ENCODE results near the gene SLC7A9.
"Not testable (repeated sequence)": the region's sequence is repeated elsewhere in the genome, so short reads cannot be mapped to it uniquely, and the experiment has no call there.

SLC7A9 gene

GRCh38 chr19:32802840-32803239 is 66.7 kb downstream of the SLC7A9 start:
- no peak for DNase-seq (ENCODE audit: low read depth in 2 of 2)

GRCh38 chr19:32800754-32801153 is 68.8 kb downstream of the SLC7A9 start:
- no peak for DNase-seq (ENCODE audit: low read depth in 2 of 2)

GRCh38 chr19:32800191-32800590 is 69.4 kb downstream of the SLC7A9 start:
- DNase-seq (ENCODE audit: low read depth in 2 of 2) = no peak

GRCh38 chr19:32798201-32798600 is 71.4 kb downstream of the SLC7A9 start:
- no peak for DNase-seq (ENCODE audit: low read depth in 2 of 2)

- no peak for DNase-seq (ENCODE audit: low read depth in 2 of 2)
These were observed 80.1 kb downstream of the SLC7A9 start for GRCh38 chr19:32789429-32789828.

GRCh38 chr19:32787895-32788294 is 81.7 kb downstream of the SLC7A9 start:
- DNase-seq (ENCODE audit: low read depth in 2 of 2) = not testable (repeated sequence)

- not testable (repeated sequence) for DNase-seq (ENCODE audit: low read depth in 2 of 2)
These were observed 82.3 kb downstream of the SLC7A9 start for GRCh38 chr19:32787161-32787813.

GRCh38 chr19:32782089-32782488 is 87.5 kb downstream of the SLC7A9 start:
- DNase-seq (ENCODE audit: low read depth in 2 of 2) = not testable (repeated sequence)

GRCh38 chr19:32781280-32781679 is 88.3 kb downstream of the SLC7A9 start:
- DNase-seq (ENCODE audit: low read depth in 2 of 2) = no peak

All from activated CD8-positive, alpha-beta memory T cell treated with anti-CD3 and anti-CD28 coated beads for 4 hours (primary cell).